ENCODE data around the gene FHAD1.

The FHAD1 gene

GRCh38 chr1:15330028-15330427 is 83.0 kb downstream of the FHAD1 start:
- DNase-seq = no peak

GRCh38 chr1:15331180-15331579 is 84.2 kb downstream of the FHAD1 start:
- DNase-seq = no peak

GRCh38 chr1:15331734-15332133 is 84.7 kb downstream of the FHAD1 start:
- DNase-seq = no peak

- DNase-seq = no peak
Measured at GRCh38 chr1:15332525-15332924, 85.5 kb downstream of the FHAD1 start.

GRCh38 chr1:15332952-15333715 is 86.1 kb downstream of the FHAD1 start:
- no peak for DNase-seq

- DNase-seq = no peak
Measured at GRCh38 chr1:15334995-15335394, 88.0 kb downstream of the FHAD1 start.

GRCh38 chr1:15336866-15337265 is 89.8 kb downstream of the FHAD1 start:
- DNase-seq = no peak

GRCh38 chr1:15337656-15338402 is 90.8 kb downstream of the FHAD1 start:
- DNase-seq = no peak

GRCh38 chr1:15339570-15339969 is 92.5 kb downstream of the FHAD1 start:
- no peak for DNase-seq

GRCh38 chr1:15341228-15341627 is 94.2 kb downstream of the FHAD1 start:
- no peak for DNase-seq

- DNase-seq = no peak
Measured at GRCh38 chr1:15341634-15342407, 94.8 kb downstream of the FHAD1 start.

GRCh38 chr1:15342408-15342967 is 95.5 kb downstream of the FHAD1 start:
- DNase-seq = no peak

- no peak for DNase-seq
Measured at GRCh38 chr1:15343099-15343498, 96.1 kb downstream of the FHAD1 start.

GRCh38 chr1:15343729-15344128 is 96.7 kb downstream of the FHAD1 start:
- peak; percentile 4 for DNase-seq

GRCh38 chr1:15344380-15344779 is 97.4 kb downstream of the FHAD1 start:
- DNase-seq = no peak

- DNase-seq = no peak
Measured at GRCh38 chr1:15344800-15345704, 98.0 kb downstream of the FHAD1 start.

GRCh38 chr1:15345705-15346345 is 98.8 kb downstream of the FHAD1 start:
- DNase-seq = no peak

GRCh38 chr1:15346346-15347030 is 99.5 kb downstream of the FHAD1 start:
- DNase-seq = no peak

GRCh38 chr1:15347182-15347581 is 100.2 kb downstream of the FHAD1 start:
- DNase-seq = no peak

GRCh38 chr1:15348648-15349047 is 101.6 kb downstream of the FHAD1 start:
- no peak for DNase-seq

GRCh38 chr1:15349133-15349532 is 102.1 kb downstream of the FHAD1 start:
- no peak for DNase-seq

Data from NCI-H1105 (cell line).